Left colon (tissue), 2 donors: Measurements from ENCODE around the gene DHRS12. TPM values are rescaled to one million over a fixed set of nuclear protein-coding genes. Genes with fewer than 3 reads are reported as not detected.

Experiments
- ATAC-seq: fragments of 200-7000 bp; cut with Tn5 transposase; one replicate; pipeline ENCODE4 v1.9.1; 2020; ENCODE audit warnings: mild to moderate bottlenecking, moderate library complexity
- DNase-seq, 2 donors: peaks; one replicate each; pipeline ENCODE4 v3.0.0-alpha.2; 2020
- intact Hi-C, 2 donors: fragments of 100-400 bp; cut with DNase I in 1 of 2; cut with micrococcal nuclease in 1 of 2; formaldehyde crosslinking; loops; one replicate each; pipeline versions ENCODE4 v1.11.2 to v1.14.0; 2022; cut with DNase I, micrococcal nuclease
- total RNA-seq, 2 donors: library from RNA; stranded (reverse); fragmentation: NEBNext Ultra II Directional; extraction: Animal tissue kit (Norgen Biotek cat#: 25700); gene quantifications; one replicate each; pipeline ENCODE4 v1.2.1, GENCODE V29; 2021
- donor health status: DM: no; HTN: no; CAD: no.
- donor health status: DM: yes; HTN: yes; CAD: no.

DHRS12 gene
- total RNA-seq, 2 donors from 2014 or later: 15.2 to 15.3 TPM

DNA sequence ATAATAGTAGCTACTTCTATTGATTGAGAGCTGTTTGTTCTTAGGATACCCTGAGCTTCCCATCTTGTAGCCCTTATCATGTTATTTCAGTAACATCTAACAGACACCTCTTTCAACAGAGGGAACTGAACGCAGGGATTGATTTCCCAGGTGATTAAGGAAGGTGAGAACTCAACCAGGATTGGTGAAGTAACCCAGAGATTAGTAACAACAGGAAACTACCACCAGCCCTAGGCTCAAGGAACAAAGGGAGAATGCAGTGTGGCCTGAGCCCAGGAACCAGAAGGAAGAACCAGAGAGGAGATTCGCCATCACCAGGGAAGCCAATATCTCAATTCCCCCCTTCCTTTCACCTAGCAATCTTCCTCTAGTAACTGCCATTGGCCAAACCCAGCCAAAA, 8.5 kb downstream of the DHRS12 start:
- DNase-seq: no peak
- intact Hi-C loops: no loop called here
- no peak for ATAC-seq

DNA sequence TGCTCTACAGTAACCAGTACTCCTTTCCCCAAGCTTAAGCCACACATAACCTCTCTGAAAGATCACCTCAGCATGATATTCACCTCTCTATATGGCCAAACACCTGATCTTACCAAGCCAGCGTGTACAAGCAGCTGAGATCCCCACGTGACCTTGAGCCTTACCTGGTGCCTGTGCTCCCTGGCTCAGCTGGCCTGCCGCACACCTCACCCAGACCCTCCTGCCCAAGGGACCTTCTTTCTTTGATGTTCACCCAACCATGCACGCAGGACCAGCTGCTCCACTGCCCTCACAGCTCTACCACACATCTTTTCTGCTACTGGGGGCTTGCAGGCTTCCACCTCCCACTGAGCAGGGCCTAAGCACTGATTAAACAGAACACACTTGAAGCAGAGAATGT, 9.0 kb downstream of the DHRS12 start:
- DNase-seq: no peak
- intact Hi-C loops: no loop called here
- no peak for ATAC-seq

DNA sequence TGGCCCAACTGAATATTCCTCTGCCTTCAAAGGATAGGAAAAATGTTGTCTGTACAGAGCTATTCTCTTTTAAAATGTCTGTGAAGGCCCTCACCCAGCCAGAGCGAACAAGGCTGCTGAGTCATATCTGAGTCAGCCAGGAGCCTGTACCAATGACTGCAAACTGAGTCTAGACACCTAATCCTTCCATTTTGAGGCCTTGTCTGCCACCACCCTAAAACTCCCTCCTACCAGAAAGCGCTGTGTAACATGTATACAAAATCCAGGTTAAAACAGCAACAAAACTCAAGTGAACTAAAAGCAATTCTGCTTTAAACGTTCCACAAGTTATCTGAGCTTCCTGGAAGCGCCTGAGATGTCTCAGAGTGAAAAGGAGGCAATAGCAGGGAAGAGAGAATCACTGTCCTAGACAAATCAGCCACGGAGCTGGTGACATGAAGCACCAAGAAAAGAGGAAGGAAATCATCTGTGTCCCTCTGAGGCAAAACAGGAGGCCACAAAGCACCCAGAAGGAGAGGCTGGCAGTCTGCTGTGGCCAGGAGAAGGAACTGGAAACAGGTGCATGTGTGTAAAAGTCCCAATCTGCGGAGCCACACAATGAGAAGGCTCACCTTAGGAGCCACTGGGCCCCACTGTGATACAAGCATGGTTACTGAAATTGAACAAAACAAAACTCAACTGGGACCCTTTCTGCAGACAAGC, 10.2 kb downstream of the DHRS12 start:
- intact Hi-C loops: no loop called here
- ATAC-seq: no peak
- no peak for DNase-seq

DNA sequence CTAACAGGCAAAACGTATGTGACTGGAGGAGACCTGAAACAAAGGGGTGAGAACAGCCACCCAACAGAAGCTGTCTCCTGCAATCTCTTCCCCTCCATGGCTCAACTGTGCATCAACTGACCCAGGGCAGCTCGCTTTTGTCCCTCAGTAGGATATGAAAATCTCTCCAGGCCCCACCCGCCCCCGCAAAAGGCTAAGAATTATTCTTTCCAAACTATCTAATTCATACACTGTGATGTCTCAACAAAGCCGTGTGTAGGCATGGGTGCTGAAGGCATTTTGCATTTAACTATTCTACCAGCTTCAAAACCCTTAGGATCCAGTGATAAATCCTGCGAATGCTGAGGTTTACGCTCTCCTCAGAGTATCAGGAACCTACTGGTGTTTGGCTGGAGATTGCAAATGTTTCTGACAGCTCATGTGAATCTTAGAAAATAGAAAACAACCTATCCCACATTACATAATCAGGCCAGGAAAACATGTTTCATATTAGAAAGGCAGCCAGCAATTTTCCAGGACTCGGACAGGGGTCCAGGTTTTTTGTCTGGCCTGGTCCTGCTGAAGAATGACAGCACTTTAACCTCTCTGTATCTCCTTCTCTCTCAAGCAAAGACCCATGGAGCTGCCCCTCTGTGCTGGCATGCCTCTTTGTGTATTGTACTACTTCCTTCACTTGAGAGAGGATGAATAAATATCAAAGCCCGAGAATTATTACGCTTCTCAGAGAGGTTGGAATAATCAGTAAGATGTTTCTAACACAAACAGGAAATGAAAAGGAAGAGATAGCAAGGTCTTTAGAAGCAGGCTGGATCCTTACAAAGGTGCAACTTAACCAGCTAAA, 17.3 kb downstream of the DHRS12 start:
- intact Hi-C loops: no loop called here
- DNase-seq (no peak), ATAC-seq (no peak)

DNA sequence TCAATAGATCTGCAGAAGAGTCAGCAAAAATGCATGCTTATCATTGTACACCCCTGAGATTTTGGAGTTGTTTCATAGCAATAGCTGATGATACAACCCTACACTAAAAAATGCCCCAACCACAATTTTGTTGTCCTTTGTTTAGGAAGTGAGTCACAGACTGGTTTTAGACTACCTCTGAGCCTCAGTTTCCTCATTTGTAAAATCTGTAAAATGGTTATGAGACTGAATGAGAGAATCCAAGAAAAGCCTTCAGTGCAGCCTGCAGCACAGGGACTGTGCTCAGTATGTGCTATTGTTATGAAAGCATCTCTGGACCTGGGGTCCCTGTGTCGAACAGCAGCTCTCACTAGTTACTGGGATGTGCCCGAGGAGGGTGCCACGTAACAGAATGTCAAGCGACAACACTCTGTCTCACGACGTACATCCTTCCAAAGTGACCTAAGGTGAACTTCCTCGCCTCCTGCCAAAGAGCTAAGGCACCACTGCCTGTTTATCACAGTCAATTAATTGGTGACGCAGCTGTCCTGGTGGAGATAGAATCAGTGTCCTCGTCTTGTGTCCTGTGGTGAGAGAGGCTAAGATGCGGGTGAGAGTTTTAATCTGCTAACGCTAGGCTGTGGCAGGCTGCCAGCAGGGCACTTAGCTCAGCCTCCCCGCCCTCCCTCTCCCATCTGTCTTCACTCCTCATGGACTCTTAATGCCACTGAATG, 18.1 kb downstream of the DHRS12 start:
- intact Hi-C loops: no loop called here
- peak in 1 of 2 donors; percentile 52 for DNase-seq
- peak; percentile 36 for ATAC-seq

DNA sequence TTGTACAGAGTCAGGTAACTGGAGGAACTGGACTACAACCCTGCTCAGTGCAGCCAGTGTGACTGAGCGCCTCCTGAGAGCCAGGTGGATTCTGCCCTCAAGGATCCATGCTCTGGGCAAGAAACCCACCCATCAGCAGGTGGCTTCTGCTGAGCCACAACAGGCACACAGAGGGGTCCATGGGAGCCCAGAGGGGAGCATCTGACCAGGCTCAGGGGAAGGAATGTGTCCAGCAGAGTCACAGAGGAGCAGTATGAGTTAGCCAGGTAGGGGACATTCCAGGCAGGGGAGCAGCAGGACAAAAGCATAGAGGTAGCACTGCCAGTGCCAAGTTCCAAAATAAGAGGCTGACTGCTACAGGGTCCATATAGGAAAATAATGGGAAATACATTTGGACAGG, 19.9 kb downstream of the DHRS12 start:
- DNase-seq (no peak), ATAC-seq (peak; percentile 48)
- intact Hi-C loops: no loop called here

DNA sequence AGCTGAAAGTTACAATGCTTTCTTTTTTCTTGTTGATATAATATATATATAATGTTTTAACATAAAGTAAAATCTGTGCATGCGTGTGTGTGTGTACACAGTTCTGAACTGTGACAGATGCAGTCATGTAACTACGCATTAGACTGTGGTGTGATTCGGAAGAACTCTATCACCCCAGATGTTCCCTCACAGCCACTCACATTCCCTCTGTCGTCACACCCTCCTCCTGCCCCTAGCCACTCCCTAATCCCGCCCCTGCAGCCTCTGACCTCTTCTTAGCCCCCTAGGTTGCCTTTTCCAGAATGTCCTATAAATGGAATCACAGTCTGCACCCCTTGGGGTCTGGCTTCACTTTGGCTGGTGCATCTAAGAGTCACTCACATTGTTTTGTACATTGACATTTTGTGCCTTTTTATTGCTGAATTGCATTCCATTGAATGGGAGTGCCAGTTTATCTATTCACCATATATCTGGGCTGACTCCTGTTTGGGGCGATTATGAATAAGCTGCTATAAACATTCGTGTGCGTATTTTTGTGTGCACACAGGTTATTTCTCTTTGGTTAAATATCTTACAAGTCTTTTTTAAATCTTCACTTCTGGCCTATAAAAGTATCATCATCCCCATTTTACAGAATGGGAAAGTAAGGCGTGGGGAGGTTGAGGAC, 20.4 kb downstream of the DHRS12 start:
- DNase-seq: no peak
- intact Hi-C loops: no loop called here
- ATAC-seq: peak; percentile 66

DNA sequence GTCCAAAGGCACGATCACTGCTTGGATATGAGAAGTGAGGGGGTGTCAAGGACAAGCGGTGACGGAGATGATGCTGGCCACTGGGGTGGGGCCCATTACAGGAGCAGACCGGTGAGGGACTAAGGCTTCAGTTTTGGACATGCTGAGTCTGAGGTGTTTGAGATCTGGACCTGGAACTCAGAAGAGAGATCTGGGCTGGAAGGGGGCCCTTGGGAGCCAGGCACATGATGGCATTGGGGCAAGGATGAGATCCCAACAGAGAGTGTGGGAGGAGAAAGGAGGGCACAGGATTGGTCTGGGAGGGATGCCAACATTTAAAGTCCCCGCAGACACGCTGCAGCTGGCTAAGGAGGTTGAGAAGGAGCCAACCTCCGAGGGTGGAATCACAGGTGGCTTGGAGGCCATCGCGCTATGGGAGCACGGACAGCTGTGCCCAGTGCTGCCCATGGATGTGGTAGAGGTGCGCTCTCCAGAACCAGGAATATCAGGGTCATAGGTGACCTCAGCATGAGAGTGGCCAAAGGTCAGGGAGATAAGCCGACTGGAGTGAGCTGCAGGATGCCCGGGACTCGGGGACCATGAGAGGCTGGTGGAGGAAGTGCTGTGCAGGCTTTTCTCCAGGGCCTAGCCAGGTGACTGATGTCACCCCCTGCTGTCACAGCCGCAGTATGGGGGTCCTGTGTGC, 21.8 kb downstream of the DHRS12 start:
- no peak for DNase-seq
- intact Hi-C loops: no loop called here
- peak; percentile 64 for ATAC-seq

DNA sequence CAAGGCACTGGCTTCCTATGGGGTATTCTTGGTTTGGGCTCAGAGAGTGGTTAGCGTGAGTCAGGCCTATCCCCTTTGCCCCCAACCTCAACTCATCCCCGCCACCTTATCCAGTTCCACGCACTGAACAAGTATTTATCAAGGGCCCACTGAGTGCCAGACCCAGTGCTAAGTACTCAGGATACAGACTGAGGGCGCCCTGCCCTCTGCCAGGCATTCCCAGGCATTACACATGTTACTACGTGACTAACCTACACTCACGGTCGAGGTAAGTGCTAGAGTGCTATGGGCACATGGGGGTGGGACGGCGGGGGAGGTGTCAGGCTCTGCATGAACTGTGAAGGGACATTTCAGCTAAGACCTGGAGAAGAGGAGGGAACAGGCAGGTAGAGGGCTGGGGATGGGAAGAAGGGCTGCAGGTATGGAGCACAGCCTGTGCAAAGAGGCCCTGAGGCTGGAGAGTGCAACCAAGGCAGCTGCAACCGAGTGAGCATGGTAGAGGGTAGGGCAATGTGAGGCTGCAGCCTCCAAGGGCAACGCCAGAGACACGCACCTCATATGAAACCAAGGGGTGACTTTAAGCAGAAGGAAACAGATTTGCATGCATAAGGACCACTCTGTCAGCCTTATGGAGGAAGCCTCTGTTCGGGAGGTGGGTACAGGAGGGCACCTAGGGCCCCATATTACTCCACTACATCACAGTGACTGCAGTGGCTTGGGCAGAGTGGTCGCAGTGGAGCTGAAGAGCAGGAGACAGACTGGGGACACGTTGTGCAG, 22.5 kb downstream of the DHRS12 start:
- DNase-seq (no peak), ATAC-seq (peak; percentile 50)
- intact Hi-C loops: no loop called here

DNA sequence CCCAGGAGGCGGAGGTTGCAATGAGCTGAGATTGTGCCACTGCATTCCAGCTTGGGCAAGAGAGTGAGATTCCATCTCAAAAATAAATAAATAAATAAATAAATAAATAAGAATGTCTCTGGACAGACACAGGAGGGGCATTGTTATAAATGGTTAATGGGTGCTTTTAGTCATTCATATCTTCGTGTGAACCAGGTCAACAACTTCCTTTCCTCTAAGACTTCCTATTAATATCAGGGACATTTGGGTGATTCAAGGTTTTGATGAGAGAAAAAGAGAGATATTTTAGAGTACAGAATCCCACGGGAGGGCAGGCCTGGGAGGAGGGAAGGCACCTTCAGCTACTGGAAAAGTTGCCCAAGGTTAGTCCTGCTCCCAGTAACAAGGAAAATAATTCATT, 23.9 kb downstream of the DHRS12 start:
- intact Hi-C loops: no loop called here
- DNase-seq (no peak), ATAC-seq (no peak)

DNA sequence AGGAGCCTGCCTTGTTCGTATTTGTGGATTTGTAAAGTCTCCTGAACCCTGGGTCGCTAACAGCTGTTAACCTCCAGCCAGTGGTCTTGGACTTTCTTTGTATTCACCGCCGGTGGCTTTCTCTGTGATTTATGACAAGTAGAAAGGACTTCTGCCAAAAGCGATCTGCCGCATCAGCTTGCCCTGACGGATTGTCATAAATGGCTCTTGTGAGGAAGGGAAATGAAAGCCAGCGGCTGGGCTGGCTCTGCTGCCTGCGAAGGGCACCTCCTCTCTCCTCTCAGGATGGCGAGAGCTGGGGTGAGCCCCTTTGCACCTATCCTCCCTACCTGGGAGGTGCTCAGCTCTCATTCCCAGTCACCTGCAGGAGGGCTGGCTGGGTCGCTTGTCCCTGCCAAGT, 25.6 kb downstream of the DHRS12 start:
- ATAC-seq (no peak), DNase-seq (no peak)
- intact Hi-C loops: no loop called here

DNA sequence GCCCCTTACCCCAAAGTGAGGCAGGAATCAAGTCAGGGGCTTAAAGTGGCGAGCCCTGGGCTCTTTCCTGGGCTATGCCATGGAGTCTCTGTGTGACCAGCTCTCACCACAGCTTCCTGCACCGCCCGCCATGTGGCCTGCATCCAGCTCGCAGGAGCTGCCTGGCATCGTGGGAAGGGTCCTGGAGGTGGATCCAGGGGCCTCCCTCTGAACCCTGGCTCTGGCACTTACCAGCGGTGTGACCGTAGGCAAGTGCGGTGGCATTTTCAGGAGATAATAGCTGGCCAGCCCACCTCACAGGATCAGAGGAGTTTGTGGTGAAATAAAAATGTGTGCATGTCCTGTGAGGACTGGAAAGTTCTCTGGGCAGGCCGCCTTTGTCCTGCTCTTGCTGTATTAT, 26.0 kb downstream of the DHRS12 start:
- ATAC-seq: no peak
- intact Hi-C loops: no loop called here
- DNase-seq: no peak

DNA sequence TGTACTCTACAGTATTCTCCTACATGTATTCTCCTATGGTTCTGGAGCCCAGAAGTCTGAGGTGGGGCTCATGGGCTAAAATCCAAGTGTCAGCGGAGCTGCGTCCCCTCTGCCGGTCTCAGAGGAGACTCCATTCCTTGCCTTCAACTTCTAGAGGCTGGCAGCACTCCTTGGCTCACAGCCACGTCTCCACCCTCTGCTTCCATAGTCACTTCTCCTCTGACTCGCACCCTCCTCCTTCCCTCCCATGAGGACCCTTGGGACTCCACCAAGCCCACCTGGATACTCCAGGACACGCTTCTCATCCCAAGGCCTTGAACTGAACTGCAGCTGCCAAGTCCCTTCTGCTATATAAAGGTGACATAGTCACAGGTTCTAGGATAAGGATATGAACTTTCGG, 27.8 kb downstream of the DHRS12 start:
- ATAC-seq: no peak
- intact Hi-C loops: no loop called here
- no peak for DNase-seq

DNA sequence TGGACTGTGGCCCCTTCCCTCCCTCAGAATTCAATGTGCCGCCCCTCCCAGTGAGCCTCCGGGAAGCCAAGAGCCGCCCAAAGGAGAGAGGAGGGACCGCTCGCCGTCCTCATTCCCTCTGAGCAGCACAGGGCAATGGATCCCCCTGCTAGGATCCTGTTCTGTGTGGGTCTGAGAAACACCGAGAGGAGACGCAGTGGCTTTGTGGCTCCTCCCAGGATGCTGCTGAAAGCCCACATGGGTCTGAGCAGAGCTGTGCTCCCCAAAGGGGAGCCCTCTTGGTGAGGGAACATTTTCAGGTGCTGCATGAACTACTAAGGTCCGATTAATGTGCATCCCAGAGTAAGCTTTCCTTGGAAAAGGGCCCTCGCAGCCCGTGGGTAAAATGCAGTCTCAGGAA, 30.4 kb downstream of the DHRS12 start:
- ATAC-seq: no peak
- intact Hi-C loops: no loop called here
- no peak for DNase-seq

DNA sequence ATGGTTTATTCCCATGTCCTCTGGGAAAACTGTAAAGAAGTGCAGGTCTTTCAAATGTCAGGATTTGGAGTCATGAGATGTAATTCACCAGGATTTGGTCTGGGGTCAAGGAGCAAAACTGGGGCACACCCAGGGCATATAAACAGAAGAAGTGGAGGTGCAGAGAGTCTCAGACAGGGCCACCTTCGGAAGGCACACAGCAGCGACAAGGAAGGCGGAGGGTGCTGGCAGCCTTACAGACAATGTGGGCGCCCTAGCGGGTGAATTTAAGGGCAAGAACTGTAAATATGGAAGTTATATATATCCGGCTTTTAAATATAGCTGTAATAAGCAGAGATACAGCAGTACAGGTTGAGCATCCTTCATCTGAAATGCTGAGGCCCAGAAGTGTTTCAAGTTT, 31.2 kb downstream of the DHRS12 start:
- intact Hi-C loops: no loop called here
- no peak for ATAC-seq
- no peak for DNase-seq

DNA sequence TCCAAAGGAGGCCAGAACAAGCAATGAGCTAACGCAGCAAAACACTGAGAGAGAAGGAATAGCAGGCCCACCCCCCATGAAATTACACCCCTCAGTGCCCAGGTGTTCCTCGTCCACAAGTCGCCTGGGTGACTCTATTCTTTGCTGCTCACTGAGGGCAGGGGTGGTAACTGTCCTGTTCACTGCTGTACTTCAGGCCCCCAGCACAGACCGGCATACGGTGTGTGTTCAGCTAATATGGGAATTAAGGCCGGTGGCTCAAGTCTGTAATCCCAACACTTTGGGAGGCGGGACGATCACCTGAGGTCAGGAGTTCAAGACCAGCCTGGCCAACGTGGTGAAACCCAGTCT, 31.9 kb downstream of the DHRS12 start:
- ATAC-seq: no peak

DNA sequence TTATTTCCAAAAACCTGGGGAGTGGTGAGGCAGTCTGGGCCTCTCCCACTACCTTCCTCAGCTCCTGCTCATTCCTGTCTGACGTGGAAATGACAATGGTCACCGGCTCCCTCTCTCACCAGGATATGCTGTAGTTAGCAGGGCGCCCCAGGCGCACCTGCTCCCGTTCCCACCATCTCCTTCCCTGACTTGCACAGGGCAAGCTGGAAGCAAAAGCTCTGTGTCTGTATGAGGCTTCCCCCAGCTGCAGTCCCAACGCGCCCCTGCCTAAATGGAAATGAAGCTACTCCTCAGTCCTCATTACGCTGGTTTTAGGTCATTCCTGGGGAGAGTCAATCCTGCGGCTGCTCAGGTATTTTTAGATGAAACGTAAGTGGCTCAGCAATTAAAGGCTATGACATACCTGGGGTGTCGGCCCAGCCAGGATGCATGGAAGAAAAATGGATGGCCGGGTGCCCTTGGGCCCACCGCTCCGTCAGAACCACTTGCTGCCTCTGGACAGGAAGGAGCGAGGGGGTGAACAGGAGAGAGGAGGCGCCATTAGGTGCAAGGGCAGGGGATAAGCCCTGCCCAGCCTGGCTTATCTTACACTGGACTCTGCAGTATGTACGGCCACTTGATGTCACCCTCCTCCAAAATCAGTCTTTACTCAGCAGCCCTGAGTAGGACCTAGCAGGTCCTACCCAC, 32.4 kb downstream of the DHRS12 start:
- DNase-seq: no peak
- intact Hi-C loops: no loop called here
- no peak for ATAC-seq

More for the DNA sequence above, 31.9 kb downstream of the DHRS12 start:
- no peak for DNase-seq
- intact Hi-C loops: no loop called here
